K562 (cell line): Measurements from ENCODE around the gene FGF12. TPM values are rescaled to one million over a fixed set of nuclear protein-coding genes. Genes with fewer than 3 reads are reported as not detected.

ENCODE experiments used
- ETV1 ChIP-seq: fragments of 450-650 bp; conservative IDR thresholded peaks from 2 replicates; pipeline ENCODE4 v1.6.1; 2016; ENCODE audit warnings: missing genetic modification characterization, control low read depth, low read depth, missing compliant biosample characterization
- PHF8 ChIP-seq: fragments of 200-600 bp; sonication (generic); IDR thresholded peaks from 2 replicates; pipeline ENCODE4 v1.6.1; 2012; ENCODE audit warnings: mixed run types, mild to moderate bottlenecking, inconsistent platforms, low read length, moderate library complexity, borderline replicate concordance
- RBFOX2 ChIP-seq: fragments of 200-400 bp; formaldehyde crosslinking; IDR thresholded peaks from 2 replicates; pipeline ENCODE4 v1.6.1; 2017; ENCODE audit warnings: low read depth, mild to moderate bottlenecking, low read length, moderate library complexity
- TAF7 ChIP-seq: fragments of 450-650 bp; IDR thresholded peaks from 2 replicates; pipeline ENCODE4 v1.6.1; 2016; ENCODE audit warnings: missing genetic modification characterization, missing compliant biosample characterization
- TBL1XR1 ChIP-seq, 2 experiments: IDR thresholded peaks; 2 replicates each; pipeline ENCODE4 v1.6.1; 2012; ENCODE audit warnings: improper control_type of control experiment in 2 of 2, low read length in 2 of 2, mild to moderate bottlenecking in 1 of 2
- polyA plus RNA-seq, 8 experiments: library from polyadenylated mRNA; depleted of rRNA in 4 of 8; stranded (reverse) in 5 of 8; unstranded in 3 of 8; fragments of >200 nt; fragmentation: Nextera tagmentation in 2 of 8; fragmentation: Illumina TruSeq in 1 of 8; extraction: Ambion mirVana in 2 of 8; extraction: Trizol in 1 of 8; gene quantifications; 2 replicates each; pipeline versions ENCODE4 v1.2.1 to v1.2.3, GENCODE V29; 2011 to 2014; ENCODE audit warnings: inconsistent platforms in 1 of 8, missing spikeins in 1 of 8
- total RNA-seq, 7 experiments: library from RNA; depleted of rRNA in 6 of 7; stranded (reverse); fragments of >200 nt in 6 of 7; fragmentation: Illumina TruSeq in 2 of 7; extraction: Trizol in 2 of 7; gene quantifications; 2 replicates each; pipeline versions ENCODE4 v1.2.1 to v1.2.3, GENCODE V29; 2011 to 2021; ENCODE audit warnings: low replicate concordance in 1 of 7
- TF ChIP-seq, protein P1 (sequence below), 2 experiments: fragments of 450-650 bp in 1 of 2; sonication (generic) in 1 of 2; formaldehyde crosslinking in 1 of 2; IDR thresholded peaks; 2 replicates each; pipeline versions ENCODE4 v1.7.1 to v1.9.0; 2016 to 2022; ENCODE audit warnings: inconsistent platforms in 1 of 2, mild to moderate bottlenecking in 1 of 2, missing genetic modification reagents in 1 of 2

The FGF12 gene
- total and polyA plus RNA-seq, 9 of the 15 experiments (the other 6 are each of a cell fraction or from before 2014, with no cell fraction given) = not detected

DNA sequence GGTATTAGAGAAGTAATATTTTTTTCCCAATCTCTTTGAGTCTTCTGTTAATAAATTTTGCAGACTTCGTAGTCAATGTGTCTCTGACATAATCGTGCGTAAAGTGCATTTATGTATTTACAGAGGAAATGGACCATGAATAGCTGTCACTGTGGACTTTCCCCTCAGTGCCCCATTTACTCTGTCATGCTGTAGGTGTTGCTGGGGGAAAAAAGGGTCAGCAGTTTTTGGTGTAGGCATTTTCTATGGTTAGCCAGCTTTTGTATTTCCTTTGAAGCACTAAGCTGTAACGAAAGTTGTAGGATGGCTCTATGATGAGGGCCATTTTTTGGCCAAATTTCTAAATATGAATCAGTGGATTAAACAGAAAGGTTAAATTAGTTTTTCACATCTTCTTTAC is 598.4 kb downstream of the FGF12 start (continued):
- TF ChIP-seq PHF8 (no peak), RBFOX2 (no peak), ETV1 (tag) (no peak), TBL1XR1 (IDR thresholded peaks at IDR 0.05; ENCODE audit: low read length in 2 of 2) (no peak), TAF7 (tag) (no peak)
- TF ChIP-seq, protein P1, sequence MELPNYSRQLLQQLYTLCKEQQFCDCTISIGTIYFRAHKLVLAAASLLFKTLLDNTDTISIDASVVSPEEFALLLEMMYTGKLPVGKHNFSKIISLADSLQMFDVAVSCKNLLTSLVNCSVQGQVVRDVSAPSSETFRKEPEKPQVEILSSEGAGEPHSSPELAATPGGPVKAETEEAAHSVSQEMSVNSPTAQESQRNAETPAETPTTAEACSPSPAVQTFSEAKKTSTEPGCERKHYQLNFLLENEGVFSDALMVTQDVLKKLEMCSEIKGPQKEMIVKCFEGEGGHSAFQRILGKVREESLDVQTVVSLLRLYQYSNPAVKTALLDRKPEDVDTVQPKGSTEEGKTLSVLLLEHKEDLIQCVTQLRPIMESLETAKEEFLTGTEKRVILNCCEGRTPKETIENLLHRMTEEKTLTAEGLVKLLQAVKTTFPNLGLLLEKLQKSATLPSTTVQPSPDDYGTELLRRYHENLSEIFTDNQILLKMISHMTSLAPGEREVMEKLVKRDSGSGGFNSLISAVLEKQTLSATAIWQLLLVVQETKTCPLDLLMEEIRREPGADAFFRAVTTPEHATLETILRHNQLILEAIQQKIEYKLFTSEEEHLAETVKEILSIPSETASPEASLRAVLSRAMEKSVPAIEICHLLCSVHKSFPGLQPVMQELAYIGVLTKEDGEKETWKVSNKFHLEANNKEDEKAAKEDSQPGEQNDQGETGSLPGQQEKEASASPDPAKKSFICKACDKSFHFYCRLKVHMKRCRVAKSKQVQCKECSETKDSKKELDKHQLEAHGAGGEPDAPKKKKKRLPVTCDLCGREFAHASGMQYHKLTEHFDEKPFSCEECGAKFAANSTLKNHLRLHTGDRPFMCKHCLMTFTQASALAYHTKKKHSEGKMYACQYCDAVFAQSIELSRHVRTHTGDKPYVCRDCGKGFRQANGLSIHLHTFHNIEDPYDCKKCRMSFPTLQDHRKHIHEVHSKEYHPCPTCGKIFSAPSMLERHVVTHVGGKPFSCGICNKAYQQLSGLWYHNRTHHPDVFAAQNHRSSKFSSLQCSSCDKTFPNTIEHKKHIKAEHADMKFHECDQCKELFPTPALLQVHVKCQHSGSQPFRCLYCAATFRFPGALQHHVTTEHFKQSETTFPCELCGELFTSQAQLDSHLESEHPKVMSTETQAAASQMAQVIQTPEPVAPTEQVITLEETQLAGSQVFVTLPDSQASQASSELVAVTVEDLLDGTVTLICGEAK (IDR thresholded peaks at IDR 0.05) = no peak
- TF ChIP-seq, protein P1 (CRISPR knock-in tag; IDR thresholded peaks at IDR 0.05) = no peak
